GM12872 (cell line): Measurements from ENCODE around the gene BBS1.

Source experiments
- CTCF ChIP-seq: IDR thresholded peaks from 3 replicates; pipeline ENCODE4 v1.5.1; 2011; ENCODE audit warnings: low read depth, mild to moderate bottlenecking, low read length, moderate library complexity; ENCODE audit not compliant: insufficient read depth

BBS1 gene

GRCh38 chr11:66570850-66571180, 60.4 kb downstream of the BBS1 start:
- TF ChIP-seq CTCF = no peak

GRCh38 chr11:66579017-66579606, 68.7 kb downstream of the BBS1 start:
- peak; percentile 87 for TF ChIP-seq CTCF

- no peak for TF ChIP-seq CTCF
These were observed 70.4 kb downstream of the BBS1 start for GRCh38 chr11:66580803-66581202.

GRCh38 chr11:66581261-66581660, 70.8 kb downstream of the BBS1 start:
- TF ChIP-seq CTCF = no peak
